Activated gamma-delta T cell (primary cell): ENCODE measurements around the gene NRXN3.
"Not testable (repeated sequence)": the region's sequence is repeated elsewhere in the genome, so short reads cannot be mapped to it uniquely, and the experiment has no call there.

ENCODE experiments used
- DNase-seq: peaks from one replicate; lab custom pipeline; 2025; lab: John Stamatoyannopoulos, UW

NRXN3 gene

DNA sequence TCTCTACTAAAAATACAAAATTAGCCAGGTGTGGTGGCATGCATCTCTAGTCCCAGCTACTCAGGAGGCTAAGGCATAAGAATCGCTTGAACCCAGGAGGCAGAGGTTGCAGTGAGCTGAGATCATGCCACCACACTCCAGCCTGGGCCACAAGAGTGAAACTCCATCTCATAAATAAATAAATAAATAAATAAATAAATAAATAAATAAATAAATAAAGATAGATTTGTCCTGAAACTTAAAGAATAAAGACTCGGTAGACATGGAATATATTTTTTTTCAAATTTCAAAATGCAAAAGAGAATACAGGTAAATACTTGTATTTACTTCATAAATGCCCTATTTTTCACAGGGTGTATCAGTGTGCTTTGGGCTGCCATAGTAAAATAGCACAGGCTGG lies 317.4 kb downstream of the NRXN3 start:
- not testable (repeated sequence) for DNase-seq

DNA sequence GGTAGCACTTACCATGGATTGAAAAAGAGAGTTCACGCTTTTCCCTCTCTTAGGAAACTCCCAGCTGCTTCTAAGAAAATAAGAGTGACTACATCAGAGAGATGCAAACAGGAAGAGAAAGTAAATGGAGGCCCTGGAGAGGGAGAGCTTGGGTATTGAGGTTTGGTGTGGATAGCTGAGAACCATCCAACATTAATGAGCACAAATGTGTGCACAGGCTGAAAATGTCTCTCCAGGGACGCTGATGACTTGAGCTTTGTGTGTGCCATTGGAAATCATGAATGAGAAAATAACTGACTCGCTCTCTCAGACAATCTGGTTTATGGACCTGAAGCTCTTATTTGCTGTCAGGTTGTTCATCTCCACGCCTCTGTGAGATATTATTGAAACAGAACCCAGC lies 318.8 kb downstream of the NRXN3 start:
- DNase-seq, result no peak

DNA sequence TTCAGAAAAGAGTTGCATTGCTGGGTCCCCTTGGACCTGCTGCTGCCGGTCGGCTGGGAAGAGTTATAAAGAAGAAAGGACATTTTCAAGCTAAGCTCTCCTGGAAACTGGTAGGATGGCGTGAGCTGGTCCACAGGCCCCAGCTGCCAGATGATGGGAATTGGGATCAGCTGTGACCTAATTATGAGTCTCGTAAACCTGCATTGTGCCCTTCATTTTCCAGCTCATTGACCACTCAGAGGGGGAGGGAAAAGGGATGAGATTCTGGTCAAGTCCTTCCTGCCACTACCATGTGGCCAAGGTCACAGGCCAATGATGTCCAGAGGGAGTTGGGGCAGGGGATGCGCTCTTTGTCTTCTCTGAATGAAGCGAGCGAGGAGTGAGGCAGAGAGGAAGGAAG lies 320.9 kb downstream of the NRXN3 start:
- no peak for DNase-seq

GRCh38 chr14:78498062-78498595 lies 328.0 kb downstream of the NRXN3 start:
- DNase-seq, result no peak

DNA sequence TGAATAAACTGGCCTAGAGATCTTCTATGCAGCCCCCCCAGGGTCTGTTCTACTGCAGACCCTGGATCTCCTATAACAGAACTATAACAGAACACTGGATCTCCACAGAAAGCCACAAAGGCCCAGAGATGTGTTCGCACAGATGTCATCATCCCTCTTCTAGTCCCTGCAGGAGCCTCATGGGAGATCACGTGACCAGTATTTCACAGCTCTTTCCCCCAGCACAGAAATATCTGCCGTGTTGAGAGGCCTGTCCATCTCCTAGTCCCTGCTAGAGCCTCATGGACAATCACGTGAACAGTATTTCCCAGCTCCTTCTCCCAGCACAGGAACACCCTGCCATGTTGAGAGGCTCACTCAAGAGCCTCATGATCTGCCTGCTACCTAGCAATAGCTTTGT lies 331.7 kb downstream of the NRXN3 start:
- no peak for DNase-seq

- DNase-seq, result no peak
These were observed 337.9 kb downstream of the NRXN3 start for GRCh38 chr14:78508023-78508422.

DNA sequence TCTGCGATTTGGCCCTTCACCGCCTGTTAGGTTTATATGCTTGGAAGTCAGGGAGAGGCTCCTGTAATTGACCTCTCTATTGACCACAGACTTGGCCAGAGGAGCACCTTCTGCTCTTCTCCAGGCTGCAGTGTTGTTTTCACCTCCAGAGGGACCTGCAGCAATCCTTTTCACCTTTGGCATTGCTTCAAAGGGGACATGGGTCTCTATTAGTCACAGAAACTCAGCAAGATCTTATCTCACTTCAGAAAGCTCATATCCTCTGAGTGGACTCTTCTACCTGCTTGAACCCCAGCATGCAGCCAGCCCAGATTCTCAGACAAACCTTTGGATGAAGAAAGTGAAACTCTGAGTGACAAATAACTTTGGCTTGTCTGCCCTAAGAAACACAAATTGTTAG lies 339.3 kb downstream of the NRXN3 start:
- no peak for DNase-seq

- DNase-seq, result no peak
These were observed 341.8 kb downstream of the NRXN3 start for GRCh38 chr14:78512021-78512420.

DNA sequence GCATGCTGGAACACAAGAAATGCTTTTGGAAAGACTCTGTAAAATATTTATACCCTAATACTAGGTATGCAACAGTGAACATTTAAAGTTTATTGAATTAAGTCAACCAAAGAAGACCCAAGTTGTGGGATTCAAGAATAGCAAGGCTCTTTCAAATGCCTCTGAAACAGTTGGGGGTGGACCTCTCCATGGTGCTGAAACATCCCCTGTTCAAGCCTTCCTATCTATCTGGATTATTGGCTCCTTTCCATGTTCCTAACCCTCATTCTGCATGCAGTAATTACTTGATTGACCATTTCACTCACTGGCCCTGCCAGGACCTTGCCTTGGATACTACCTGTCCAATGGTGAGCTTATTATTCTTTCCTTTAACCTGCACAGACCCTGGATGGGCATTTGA lies 349.7 kb downstream of the NRXN3 start:
- DNase-seq, result no peak

- no peak for DNase-seq
These were observed 354.0 kb downstream of the NRXN3 start for GRCh38 chr14:78524196-78524595.

- no peak for DNase-seq
These were observed 354.6 kb downstream of the NRXN3 start for GRCh38 chr14:78524766-78525165.

- no peak for DNase-seq
These were observed 359.9 kb downstream of the NRXN3 start for GRCh38 chr14:78530078-78530477.

- DNase-seq, result no peak
These were observed 364.0 kb downstream of the NRXN3 start for GRCh38 chr14:78534141-78534540.

DNA sequence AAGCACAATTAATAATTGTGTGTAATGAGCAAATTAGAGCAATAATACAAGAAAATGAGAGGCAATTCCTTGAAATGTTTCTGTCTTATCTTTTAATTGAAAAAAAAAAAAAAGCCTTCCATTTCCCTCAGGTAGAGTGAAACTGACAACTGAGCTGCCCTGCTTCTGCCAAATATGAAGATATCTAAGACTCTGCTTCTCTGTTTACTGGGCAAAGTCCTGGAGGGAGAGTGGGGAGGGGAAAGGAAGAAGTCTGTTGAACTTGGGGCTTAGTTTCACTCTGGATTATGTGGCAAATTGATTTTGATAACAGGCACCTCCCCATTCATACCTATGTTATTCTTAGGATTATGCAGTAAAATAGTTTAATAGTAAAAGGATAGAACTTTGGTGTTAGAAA lies 364.9 kb downstream of the NRXN3 start:
- DNase-seq, result no peak

DNA sequence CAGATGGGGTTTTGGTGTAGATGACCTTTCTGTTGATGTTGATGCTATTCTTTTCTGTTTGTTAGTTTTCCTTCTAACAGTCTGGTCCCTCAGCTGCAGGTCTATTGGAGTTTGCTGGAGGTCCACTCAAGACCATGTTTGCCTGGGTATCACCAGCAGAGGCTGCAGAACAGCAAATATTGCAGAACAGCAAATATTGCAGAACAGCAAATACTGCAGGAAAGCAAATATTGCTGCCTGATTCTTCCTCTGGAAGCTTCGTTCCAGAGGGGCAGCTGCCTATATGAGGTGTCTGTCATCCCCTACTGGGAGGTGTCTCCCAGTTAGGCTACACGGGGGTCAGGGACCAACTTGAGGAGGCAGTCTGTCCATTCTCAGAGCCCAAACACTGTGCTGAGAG lies 371.6 kb downstream of the NRXN3 start:
- DNase-seq, result not testable (repeated sequence)

DNA sequence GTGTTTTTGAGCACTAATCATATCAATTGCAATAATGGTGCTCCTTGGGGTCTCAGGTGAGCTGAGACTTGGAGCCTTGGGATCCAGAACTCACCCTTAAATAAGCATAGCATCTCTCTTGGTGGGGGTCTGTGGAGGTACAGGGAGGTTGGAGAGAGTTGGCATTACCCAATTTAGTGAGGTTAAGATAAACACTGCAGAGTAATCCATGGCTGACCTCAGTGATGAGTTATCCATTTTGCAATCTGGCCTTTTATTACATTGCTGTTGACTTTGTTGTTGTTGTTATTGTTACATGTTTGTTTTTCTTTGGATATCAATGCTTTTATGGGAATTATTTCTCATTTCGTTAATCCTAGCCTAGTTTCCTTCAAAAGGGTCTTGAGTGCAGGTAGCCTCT lies 373.3 kb downstream of the NRXN3 start:
- no peak for DNase-seq

DNA sequence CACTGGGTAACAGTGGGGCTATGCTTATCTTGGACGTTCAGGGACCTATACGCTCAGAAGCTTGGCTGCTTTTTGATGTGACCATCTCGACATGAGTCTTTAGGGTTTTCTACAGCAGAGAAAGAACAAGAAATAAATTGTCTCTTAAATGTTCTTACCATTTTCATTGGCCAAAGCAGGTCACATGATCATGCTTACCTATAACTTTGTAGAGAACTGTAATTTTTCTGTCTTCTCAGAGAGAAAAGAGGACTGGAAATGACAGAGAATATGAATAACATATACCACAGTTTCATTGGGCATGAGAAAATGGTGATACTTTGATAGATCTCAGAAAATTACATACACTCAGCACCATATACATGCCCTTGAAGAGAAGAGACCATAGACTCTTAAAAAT lies 390.9 kb downstream of the NRXN3 start:
- DNase-seq, result no peak

- DNase-seq, result no peak
These were observed 396.1 kb downstream of the NRXN3 start for GRCh38 chr14:78566026-78566858.

DNA sequence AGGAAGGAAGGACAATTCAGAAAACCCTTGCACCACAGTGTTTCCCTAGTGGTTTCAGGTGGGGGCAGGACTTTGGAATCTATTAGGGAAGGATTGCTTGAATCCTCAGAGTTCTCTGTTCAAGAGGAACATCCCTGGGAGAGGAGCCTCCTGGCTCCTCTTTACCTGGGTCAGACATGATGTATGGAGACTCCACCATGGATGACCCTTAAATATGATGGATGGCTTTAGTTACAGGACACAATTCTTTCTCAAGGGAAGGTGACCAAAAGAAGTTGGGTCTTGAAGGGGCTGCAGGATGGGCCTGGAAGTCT lies 396.6 kb downstream of the NRXN3 start:
- no peak for DNase-seq

DNA sequence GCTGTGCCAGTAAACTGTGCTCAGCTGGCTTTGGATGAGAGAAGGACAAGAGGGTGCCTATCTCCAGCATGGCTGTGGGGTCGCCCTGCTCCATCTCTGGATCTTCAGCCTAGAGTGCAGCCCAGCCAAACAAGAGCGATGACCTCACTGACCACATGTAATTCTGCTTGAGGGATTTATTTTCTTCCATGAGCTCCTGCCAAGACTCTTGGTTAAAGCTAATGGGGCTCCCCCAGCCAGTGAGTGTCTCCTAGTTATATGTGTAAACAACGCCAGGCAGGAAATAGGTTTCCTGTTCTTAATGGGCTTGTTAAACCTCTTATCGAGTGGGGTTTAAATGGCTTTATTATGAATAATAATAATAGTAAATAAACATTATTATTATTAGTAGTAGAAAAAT lies 397.2 kb downstream of the NRXN3 start:
- no peak for DNase-seq

DNA sequence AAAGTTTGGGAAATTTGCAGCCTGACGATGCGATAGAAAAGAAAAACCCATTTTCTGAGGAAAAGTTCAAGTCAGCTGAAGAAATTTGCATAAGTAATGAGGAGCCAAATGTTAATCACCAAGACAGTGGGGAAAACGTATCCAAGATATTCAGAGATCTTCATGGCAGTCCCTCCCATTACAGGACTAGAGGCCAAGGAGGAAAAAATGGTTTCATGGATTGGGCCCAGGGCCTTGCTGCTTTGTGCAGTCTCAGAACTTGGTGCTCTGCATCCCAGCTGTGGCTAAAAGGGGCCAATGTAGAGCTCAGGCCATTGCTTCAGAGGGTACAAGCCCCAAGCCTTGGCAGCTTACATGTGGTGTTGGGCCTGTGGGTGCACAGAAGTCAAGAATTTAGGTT lies 403.6 kb downstream of the NRXN3 start:
- DNase-seq, result not testable (repeated sequence)

DNA sequence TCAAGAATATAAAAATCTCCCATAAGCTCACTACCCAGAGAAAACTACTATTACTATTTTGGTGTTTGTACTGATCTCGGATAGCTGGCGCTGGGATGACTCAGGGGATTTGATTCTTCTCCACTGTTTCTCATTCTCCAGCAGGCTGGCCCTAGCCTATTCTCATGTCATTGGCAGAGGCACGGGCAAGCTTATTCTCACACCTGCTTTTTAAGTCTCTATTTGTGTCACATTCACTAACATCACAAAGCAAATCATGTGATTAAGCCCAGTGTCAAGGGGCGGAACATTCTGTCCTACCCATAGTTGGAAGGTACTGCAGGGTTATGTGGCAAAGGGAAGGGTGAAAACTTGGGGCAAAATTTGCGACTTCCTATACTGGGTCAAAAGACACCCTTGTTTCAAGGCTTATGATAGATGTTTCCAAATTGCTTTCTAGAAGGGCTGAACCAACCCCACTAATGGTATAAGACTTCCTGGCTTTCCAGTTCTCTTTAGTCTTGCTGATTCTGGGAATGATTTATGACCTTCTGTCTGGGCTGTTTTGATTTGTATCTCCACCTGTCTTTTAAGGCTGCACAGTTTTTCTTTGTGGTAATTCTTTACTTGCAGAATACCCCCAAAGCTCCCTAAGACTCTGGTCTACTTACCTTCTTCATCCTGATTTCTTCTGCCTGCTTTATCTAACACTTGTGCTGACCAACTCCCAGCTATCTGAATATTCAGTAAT lies 406.4 kb downstream of the NRXN3 start:
- DNase-seq, result no peak

- no peak for DNase-seq
These were observed 411.1 kb downstream of the NRXN3 start for GRCh38 chr14:78581229-78581628.
